Measurements from ENCODE around the gene NDUFAF3. TPM values are rescaled to one million over a fixed set of nuclear protein-coding genes. Genes with fewer than 3 reads are reported as not detected.
A peak's percentile ranks its signal among the peaks of the same experiment; 100 is the strongest.

Gene NDUFAF3
- total RNA-seq, 1 donor from 2014 or later, result 91.3 TPM

GRCh38 chr3:49017971-49018706, 3.8 kb upstream of the NDUFAF3 start, which contains the start of gene DALRD3:
TSS of gene DALRD3 (minus strand) at chr3:49018580. CDS start at chr3:49018564, 16 bp downstream.
- intact Hi-C loops (cut with DNase I), result no loop called here
- H3K4me3 ChIP-seq, result peak within 1 kb of the TSS; percentile 71 to 88
- H3K27ac ChIP-seq, result peak within 1 kb of the TSS; percentile 70
- H3K9me3 ChIP-seq, result no peaks in the 10 kb centered on the region
- peaks cover 0 to 30% of the 10 kb centered on the region in 2 donors for H3K36me3 ChIP-seq
- peak in 1 of 2 donors; percentile 95 for DNase-seq (ENCODE audit: extremely low spot score in 2 of 2)
- no peaks in the 10 kb centered on the region for H3K27me3 ChIP-seq
- H3K4me1 ChIP-seq, result peaks cover 59% of the 10 kb centered on the region
- TF ChIP-seq POLR2A (IDR thresholded peaks at IDR 0.05), result peak in 1 of 2 donors; percentile 8
- TF ChIP-seq POLR2AphosphoS5 (IDR thresholded peaks at IDR 0.05; ENCODE audit: insufficient read depth in 1 of 2, low read depth in 1 of 2), result peak; percentile 34 to 80
- TF ChIP-seq CTCF (IDR thresholded peaks at IDR 0.05), result no peak

GRCh38 chr3:49018707-49019006, 3.3 kb upstream of the NDUFAF3 start:
- H3K9me3 ChIP-seq, result no peaks in the 10 kb centered on the region
- intact Hi-C loops (cut with DNase I), result no loop called here
- DNase-seq (ENCODE audit: extremely low spot score in 2 of 2), result no peak
- H3K27me3 ChIP-seq, result no peaks in the 10 kb centered on the region
- TF ChIP-seq POLR2AphosphoS5 (IDR thresholded peaks at IDR 0.05; ENCODE audit: insufficient read depth in 1 of 2, low read depth in 1 of 2), result peak in 1 of 2 donors; percentile 32
- no peak for TF ChIP-seq POLR2A (IDR thresholded peaks at IDR 0.05)
- H3K4me1 ChIP-seq, result peaks cover 58% of the 10 kb centered on the region
- peaks cover 0 to 33% of the 10 kb centered on the region in 2 donors for H3K36me3 ChIP-seq
- H3K27ac ChIP-seq, result peak overlapping the region; percentile 70
- H3K4me3 ChIP-seq, result peak overlapping the region; percentile 71 to 88

- Histone ChIP-seq H3K9me3 (no peaks in the 10 kb centered on the region), H3K4me1 (peaks cover 54% of the 10 kb centered on the region), H3K36me3 (peaks cover 0 to 34% of the 10 kb centered on the region in 2 donors), H3K27ac (peak overlapping the region; percentile 99), H3K27me3 (no peaks in the 10 kb centered on the region), H3K4me3 (peak overlapping the region; percentile 95 to 99)
- intact Hi-C loops (cut with DNase I), result no loop called here
- DNase-seq (ENCODE audit: extremely low spot score in 2 of 2), result no peak
- TF ChIP-seq POLR2AphosphoS5 (IDR thresholded peaks at IDR 0.05; ENCODE audit: insufficient read depth in 1 of 2, low read depth in 1 of 2), result no peak
- no peak for TF ChIP-seq POLR2A (IDR thresholded peaks at IDR 0.05)
- TF ChIP-seq CTCF (IDR thresholded peaks at IDR 0.05), result no peak
These were observed 2.0 kb upstream of the NDUFAF3 start for GRCh38 chr3:49019941-49020329.

- Histone ChIP-seq H3K27ac (peak overlapping the region; percentile 99), H3K4me1 (peaks cover 54% of the 10 kb centered on the region), H3K27me3 (no peaks in the 10 kb centered on the region), H3K4me3 (peak overlapping the region; percentile 95 to 99), H3K36me3 (peaks cover 0 to 34% of the 10 kb centered on the region in 2 donors), H3K9me3 (no peaks in the 10 kb centered on the region)
- TF ChIP-seq POLR2AphosphoS5 (IDR thresholded peaks at IDR 0.05; ENCODE audit: insufficient read depth in 1 of 2, low read depth in 1 of 2) (no peak), POLR2A (IDR thresholded peaks at IDR 0.05) (no peak), CTCF (IDR thresholded peaks at IDR 0.05) (no peak)
- no peak for DNase-seq (ENCODE audit: extremely low spot score in 2 of 2)
- intact Hi-C loops (cut with DNase I), result no loop called here
These were observed 1.4 kb upstream of the NDUFAF3 start for GRCh38 chr3:49020330-49021212.

- H3K4me1 ChIP-seq, result peaks cover 57% of the 10 kb centered on the region
- TF ChIP-seq CTCF (IDR thresholded peaks at IDR 0.05), result no peak
- peak; percentile 95 to 96 for TF ChIP-seq POLR2AphosphoS5 (IDR thresholded peaks at IDR 0.05; ENCODE audit: insufficient read depth in 1 of 2, low read depth in 1 of 2)
- peak; percentile 96 to 97 for TF ChIP-seq POLR2A (IDR thresholded peaks at IDR 0.05)
- intact Hi-C loops (cut with DNase I), result no loop called here
These were observed 608 bp upstream of the NDUFAF3 start for GRCh38 chr3:49021213-49021812.

More at GRCh38 chr3:49021213-49021812, 608 bp upstream of the NDUFAF3 start:
- H3K27me3 ChIP-seq, result no peaks in the 10 kb centered on the region
- H3K4me3 ChIP-seq, result peak overlapping the region; percentile 95 to 99
- H3K9me3 ChIP-seq, result no peaks in the 10 kb centered on the region
- peak overlapping the region; percentile 99 for H3K27ac ChIP-seq
- peaks cover 0 to 35% of the 10 kb centered on the region in 2 donors for H3K36me3 ChIP-seq
- DNase-seq (ENCODE audit: extremely low spot score in 2 of 2), result peak; percentile 97 to 98

Measured in vagina (tissue), 2 donors.